SH-SY5Y (cell line): ENCODE data around the gene EHBP1.

Experiments used
- GATA2 ChIP-seq: IDR thresholded peaks from 2 replicates; pipeline ENCODE4 v1.6.1; 2011; ENCODE audit warnings: mild to moderate bottlenecking, low read depth, low read length
- GATA3 ChIP-seq: IDR thresholded peaks from 2 replicates; pipeline ENCODE4 v1.6.1; 2011; ENCODE audit warnings: low read depth, mild to moderate bottlenecking, low read length, moderate library complexity

- TF ChIP-seq GATA3 (no peak), GATA2 (no peak)
Measured at GRCh38 chr2:63023444-63023843, 317.9 kb downstream of the EHBP1 start.
